Tibial artery (tissue), 4 donors: ENCODE results near the gene PRKAG3.
A peak's percentile ranks its signal among the peaks of the same experiment; 100 is the strongest.

ENCODE experiments used
- DNase-seq, 2 donors: peaks; one replicate each; pipeline ENCODE4 v3.0.0-alpha.2; 2019
- H3K27ac ChIP-seq, 2 donors: fragments of 200-600 bp; sonication (generic) in 1 of 2; 1 replicate in 1 of 2; 2 replicates in 1 of 2; pipeline ENCODE4 v1.5.1; 2018 to 2019; ENCODE audit warnings: mild to moderate bottlenecking in 1 of 2
- H3K27me3 ChIP-seq, 2 donors: fragments of 200-600 bp; sonication (generic) in 1 of 2; one replicate each; pipeline versions ENCODE4 v1.5.1 to v1.6.0; 2016 to 2019
- H3K36me3 ChIP-seq, 3 donors: fragments of 200-600 bp; sonication (generic) in 2 of 3; one replicate each; pipeline ENCODE4 v1.5.1; 2016 to 2019; ENCODE audit warnings: mild to moderate bottlenecking in 2 of 3
- H3K4me1 ChIP-seq, 4 donors: fragments of 200-600 bp; sonication (generic) in 2 of 4; 1 replicate in 3 of 4; 2 replicates in 1 of 4; pipeline ENCODE4 v1.5.1; 2016 to 2019
- H3K4me3 ChIP-seq, 2 donors: fragments of 200-600 bp; sonication (generic) in 1 of 2; 1 replicate in 1 of 2; 2 replicates in 1 of 2; pipeline ENCODE4 v1.5.1; 2018 to 2019; ENCODE audit warnings: mild to moderate bottlenecking in 2 of 2
- H3K9me3 ChIP-seq, 3 donors: fragments of 200-600 bp; sonication (generic) in 1 of 3; one replicate each; pipeline ENCODE4 v1.5.1; 2016 to 2019
- intact Hi-C: fragments of 100-400 bp; cut with DNase I; formaldehyde crosslinking; loops from one replicate; pipeline ENCODE4 v1.15.0; 2023; ENCODE audit warnings: low total_unique reads
- TF ChIP-seq, protein P1 (sequence below), 2 experiments: fragments of 200-600 bp in 1 of 2; fragments of 450-650 bp in 1 of 2; IDR thresholded peaks; one replicate each; pipeline ENCODE4 v1.5.1; 2017 to 2019; ENCODE audit warnings: antibody characterized with exemption in 2 of 2, mild to moderate bottlenecking in 1 of 2, moderate library complexity in 1 of 2

Gene PRKAG3

DNA sequence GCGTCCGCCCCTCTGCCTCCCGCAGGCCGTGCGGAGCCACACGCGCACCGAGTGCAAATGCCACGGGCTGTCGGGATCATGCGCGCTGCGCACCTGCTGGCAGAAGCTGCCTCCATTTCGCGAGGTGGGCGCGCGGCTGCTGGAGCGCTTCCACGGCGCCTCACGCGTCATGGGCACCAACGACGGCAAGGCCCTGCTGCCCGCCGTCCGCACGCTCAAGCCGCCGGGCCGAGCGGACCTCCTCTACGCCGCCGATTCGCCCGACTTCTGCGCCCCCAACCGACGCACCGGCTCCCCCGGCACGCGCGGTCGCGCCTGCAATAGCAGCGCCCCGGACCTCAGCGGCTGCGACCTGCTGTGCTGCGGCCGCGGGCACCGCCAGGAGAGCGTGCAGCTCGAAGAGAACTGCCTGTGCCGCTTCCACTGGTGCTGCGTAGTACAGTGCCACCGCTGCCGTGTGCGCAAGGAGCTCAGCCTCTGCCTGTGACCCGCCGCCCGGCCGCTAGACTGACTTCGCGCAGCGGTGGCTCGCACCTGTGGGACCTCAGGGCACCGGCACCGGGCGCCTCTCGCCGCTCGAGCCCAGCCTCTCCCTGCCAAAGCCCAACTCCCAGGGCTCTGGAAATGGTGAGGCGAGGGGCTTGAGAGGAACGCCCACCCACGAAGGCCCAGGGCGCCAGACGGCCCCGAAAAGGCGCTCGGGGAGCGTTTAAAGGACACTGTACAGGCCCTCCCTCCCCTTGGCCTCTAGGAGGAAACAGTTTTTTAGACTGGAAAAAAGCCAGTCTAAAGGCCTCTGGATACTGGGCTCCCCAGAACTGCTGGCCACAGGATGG lies 42.0 kb upstream of the PRKAG3 start:
- Histone ChIP-seq H3K4me1 (peaks cover 0 to 27% (median 19%) of the 10 kb centered on the region in 4 donors), H3K27ac (no peak overlapping the region), H3K4me3 (no peak overlapping the region), H3K36me3 (no peaks in the 10 kb centered on the region), H3K9me3 (no peaks in the 10 kb centered on the region), H3K27me3 (peaks cover 0 to 92% of the 10 kb centered on the region in 2 donors)
- no peak for DNase-seq
- TF ChIP-seq, protein P1, sequence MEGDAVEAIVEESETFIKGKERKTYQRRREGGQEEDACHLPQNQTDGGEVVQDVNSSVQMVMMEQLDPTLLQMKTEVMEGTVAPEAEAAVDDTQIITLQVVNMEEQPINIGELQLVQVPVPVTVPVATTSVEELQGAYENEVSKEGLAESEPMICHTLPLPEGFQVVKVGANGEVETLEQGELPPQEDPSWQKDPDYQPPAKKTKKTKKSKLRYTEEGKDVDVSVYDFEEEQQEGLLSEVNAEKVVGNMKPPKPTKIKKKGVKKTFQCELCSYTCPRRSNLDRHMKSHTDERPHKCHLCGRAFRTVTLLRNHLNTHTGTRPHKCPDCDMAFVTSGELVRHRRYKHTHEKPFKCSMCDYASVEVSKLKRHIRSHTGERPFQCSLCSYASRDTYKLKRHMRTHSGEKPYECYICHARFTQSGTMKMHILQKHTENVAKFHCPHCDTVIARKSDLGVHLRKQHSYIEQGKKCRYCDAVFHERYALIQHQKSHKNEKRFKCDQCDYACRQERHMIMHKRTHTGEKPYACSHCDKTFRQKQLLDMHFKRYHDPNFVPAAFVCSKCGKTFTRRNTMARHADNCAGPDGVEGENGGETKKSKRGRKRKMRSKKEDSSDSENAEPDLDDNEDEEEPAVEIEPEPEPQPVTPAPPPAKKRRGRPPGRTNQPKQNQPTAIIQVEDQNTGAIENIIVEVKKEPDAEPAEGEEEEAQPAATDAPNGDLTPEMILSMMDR (IDR thresholded peaks at IDR 0.05) = no peak
- intact Hi-C loops = no loop called here

DNA sequence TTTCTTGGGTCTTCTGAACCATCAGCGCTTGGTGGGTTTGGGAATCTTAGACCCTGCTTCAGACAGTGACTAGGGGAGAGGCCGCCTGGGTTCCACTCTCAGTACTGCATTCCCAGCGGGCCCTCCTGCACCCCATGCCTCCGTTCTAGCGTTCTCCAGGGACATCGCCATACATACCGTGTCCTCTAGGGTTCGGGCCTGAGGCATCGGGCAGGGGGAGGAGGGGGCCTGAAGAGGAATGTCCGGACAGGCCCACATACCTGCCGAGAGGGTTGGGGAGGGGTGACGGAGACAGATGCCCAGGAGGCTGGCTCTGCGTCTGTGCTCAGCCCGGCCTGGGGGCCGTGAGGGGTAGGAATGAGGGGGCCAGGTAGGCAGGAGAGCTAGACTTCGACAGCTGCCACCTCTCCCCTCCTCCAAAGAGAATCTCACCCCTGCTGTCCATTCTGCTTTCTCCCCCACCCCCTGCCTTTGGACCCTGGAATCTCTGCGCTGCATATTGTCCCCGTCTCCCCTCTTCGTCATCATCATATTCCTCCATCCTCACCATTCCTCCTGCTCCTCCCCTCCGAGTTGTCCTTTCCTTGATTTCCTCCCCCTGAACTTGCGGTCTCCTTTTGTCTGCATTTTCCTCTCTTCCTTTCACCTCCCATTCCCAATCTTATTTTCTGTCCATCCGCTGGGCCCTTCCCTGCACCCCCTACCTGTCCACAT lies 41.2 kb upstream of the PRKAG3 start:
- intact Hi-C loops = no loop called here

DNA sequence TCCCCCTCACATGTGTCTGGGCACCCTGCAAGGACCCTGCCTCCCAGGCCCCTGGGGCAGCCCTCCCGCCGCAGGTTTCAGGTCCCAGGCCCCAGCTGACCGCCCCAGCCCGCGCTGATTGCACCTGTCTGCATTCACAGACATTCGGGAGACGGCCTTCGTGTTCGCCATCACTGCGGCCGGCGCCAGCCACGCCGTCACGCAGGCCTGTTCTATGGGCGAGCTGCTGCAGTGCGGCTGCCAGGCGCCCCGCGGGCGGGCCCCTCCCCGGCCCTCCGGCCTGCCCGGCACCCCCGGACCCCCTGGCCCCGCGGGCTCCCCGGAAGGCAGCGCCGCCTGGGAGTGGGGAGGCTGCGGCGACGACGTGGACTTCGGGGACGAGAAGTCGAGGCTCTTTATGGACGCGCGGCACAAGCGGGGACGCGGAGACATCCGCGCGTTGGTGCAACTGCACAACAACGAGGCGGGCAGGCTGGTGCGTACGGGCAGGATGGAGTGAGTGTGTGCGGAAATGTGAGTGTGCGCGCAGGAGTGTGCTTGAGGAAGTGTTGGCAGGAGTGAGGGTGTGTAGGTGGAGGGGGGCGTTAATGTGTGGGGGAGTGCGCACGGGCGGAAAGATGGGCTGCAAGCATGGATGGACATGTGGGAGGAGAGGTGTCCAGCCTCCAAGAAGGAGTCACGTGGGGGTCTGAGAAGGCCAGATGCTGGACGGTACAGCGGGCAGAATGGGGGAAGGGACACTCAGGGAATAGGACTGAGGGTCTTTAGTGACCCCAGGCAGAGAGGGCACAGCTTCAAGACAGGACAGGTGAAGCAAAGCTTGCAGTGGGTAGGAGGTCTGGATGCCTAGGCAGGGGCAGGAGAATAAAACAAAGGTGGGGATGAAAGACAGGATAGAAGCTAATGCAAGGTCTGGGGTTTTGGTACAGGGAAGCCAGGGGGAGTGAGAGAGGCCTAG lies 40.0 kb upstream of the PRKAG3 start:
- Histone ChIP-seq H3K4me1 (peaks cover 0 to 27% (median 19%) of the 10 kb centered on the region in 4 donors), H3K36me3 (no peaks in the 10 kb centered on the region), H3K27ac (no peak overlapping the region), H3K27me3 (peaks cover 0 to 83% of the 10 kb centered on the region in 2 donors), H3K4me3 (peak overlapping the region; percentile 3 to 33), H3K9me3 (no peaks in the 10 kb centered on the region)
- no peak for DNase-seq
- TF ChIP-seq, protein P1 (IDR thresholded peaks at IDR 0.05) = no peak
- intact Hi-C loops = no loop called here

More for the DNA sequence above, 41.2 kb upstream of the PRKAG3 start:
- H3K36me3 ChIP-seq = no peaks in the 10 kb centered on the region
- H3K27me3 ChIP-seq = peaks cover 0 to 91% of the 10 kb centered on the region in 2 donors
- H3K4me1 ChIP-seq = peaks cover 0 to 27% (median 19%) of the 10 kb centered on the region in 4 donors
- H3K27ac ChIP-seq = no peak overlapping the region
- DNase-seq = no peak
- H3K4me3 ChIP-seq = no peak overlapping the region
- H3K9me3 ChIP-seq = no peaks in the 10 kb centered on the region
- TF ChIP-seq, protein P1 (IDR thresholded peaks at IDR 0.05) = no peak

DNA sequence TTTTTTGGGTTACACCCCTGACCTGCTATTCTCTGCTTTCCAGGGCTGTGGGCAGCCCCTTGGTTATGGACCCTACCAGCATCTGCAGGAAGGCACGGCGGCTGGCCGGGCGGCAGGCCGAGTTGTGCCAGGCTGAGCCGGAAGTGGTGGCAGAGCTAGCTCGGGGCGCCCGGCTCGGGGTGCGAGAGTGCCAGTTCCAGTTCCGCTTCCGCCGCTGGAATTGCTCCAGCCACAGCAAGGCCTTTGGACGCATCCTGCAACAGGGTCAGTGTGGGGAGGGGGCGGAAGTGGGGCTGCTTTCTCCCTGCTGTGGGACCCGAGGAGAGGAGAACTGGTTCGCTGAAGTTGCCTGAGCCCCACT lies 39.4 kb upstream of the PRKAG3 start:
- Histone ChIP-seq H3K9me3 (no peaks in the 10 kb centered on the region), H3K4me1 (peaks cover 0 to 27% (median 19%) of the 10 kb centered on the region in 4 donors), H3K27ac (no peak overlapping the region), H3K27me3 (peaks cover 0 to 84% of the 10 kb centered on the region in 2 donors), H3K4me3 (peak overlapping the region; percentile 3 to 33), H3K36me3 (no peaks in the 10 kb centered on the region)
- no peak for DNase-seq
- intact Hi-C loops = no loop called here
- TF ChIP-seq, protein P1 (IDR thresholded peaks at IDR 0.05) = no peak

DNA sequence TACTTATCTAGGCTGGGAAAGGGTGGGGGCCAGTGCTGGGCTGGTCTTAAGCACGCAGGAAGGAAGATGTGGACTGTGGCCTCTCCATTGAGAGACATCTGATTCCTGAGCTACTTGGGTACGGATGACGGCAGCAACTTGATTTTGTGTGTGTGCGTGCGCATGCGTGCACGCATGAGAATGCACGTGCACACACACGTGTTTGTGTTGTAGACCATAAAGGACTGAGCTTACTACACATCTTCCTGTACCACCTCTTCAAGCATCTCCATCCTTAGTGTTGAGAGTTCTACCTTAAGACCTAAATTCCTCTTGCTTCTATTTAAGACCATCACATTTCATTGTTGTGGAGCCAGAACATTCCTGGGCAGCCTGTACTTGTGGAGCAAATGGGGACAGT lies 37.5 kb upstream of the PRKAG3 start:
- peaks cover 0 to 27% (median 19%) of the 10 kb centered on the region in 4 donors for H3K4me1 ChIP-seq
- H3K27me3 ChIP-seq = peaks cover 0 to 89% of the 10 kb centered on the region in 2 donors
- H3K9me3 ChIP-seq = no peaks in the 10 kb centered on the region
- no peak for DNase-seq
- no peak overlapping the region for H3K27ac ChIP-seq
- intact Hi-C loops = no loop called here
- H3K36me3 ChIP-seq = no peaks in the 10 kb centered on the region
- no peak overlapping the region for H3K4me3 ChIP-seq
- TF ChIP-seq, protein P1 (IDR thresholded peaks at IDR 0.05) = no peak
